ENCODE data around the gene CSMD2. TPM values are rescaled to one million over a fixed set of nuclear protein-coding genes. Genes with fewer than 3 reads are reported as not detected.

The CSMD2 gene
- total and polyA plus RNA-seq, 7 experiments from 2014 or later = 0.02 TPM; not detected in 6

- H3K27me3 Mint-ChIP-seq = peaks cover 0 to 45% (median 21%) of the 10 kb centered on the region in 5 donors
These were observed 91.9 kb downstream of the CSMD2 start for GRCh38 chr1:34073028-34073695.

GRCh38 chr1:34070201-34070836 is 94.7 kb downstream of the CSMD2 start:
- Mint-ChIP-seq H3K4me1 (no peaks in the 10 kb centered on the region), H3K4me3 (no peak overlapping the region), H3K36me3 (no peaks in the 10 kb centered on the region), H3K27me3 (peaks cover 0 to 48% (median 21%) of the 10 kb centered on the region in 5 donors), H3K27ac (no peak overlapping the region), H3K9me3 (peaks cover 0 to 5% (median 0%) of the 10 kb centered on the region in 11 donors)
- Histone ChIP-seq H3K4me1 (ENCODE audit: control insufficient read depth in 2 of 2, insufficient read depth in 2 of 2, low read length in 2 of 2) (no peaks in the 10 kb centered on the region), H3K4me3 (ENCODE audit: low read length) (no peak overlapping the region), H3K27me3 (ENCODE audit: control insufficient read depth in 2 of 2, insufficient read depth in 2 of 2, low read length in 2 of 2) (no peaks in the 10 kb centered on the region), H3K9me3 (ENCODE audit: control insufficient read depth in 2 of 3, low read length in 3 of 3) (no peaks in the 10 kb centered on the region), H3K27ac (ENCODE audit: low read depth, low read length) (no peak overlapping the region), H3K36me3 (ENCODE audit: control insufficient read depth in 2 of 3, insufficient read depth in 3 of 3, low read length in 3 of 3) (no peaks in the 10 kb centered on the region)
- ChIA-PET CTCF (no interaction called here), POLR2A (no interaction called here)
- no peak for ATAC-seq
- intact Hi-C loops (cut with micrococcal nuclease) = no loop called here
- DNase-seq = no peak

More at GRCh38 chr1:34073028-34073695, 91.9 kb downstream of the CSMD2 start:
- Histone ChIP-seq H3K4me3 (ENCODE audit: low read length) (no peak overlapping the region), H3K9me3 (ENCODE audit: control insufficient read depth in 2 of 3, low read length in 3 of 3) (no peaks in the 10 kb centered on the region), H3K27me3 (ENCODE audit: control insufficient read depth in 2 of 2, insufficient read depth in 2 of 2, low read length in 2 of 2) (no peaks in the 10 kb centered on the region), H3K27ac (ENCODE audit: low read depth, low read length) (no peak overlapping the region), H3K4me1 (ENCODE audit: control insufficient read depth in 2 of 2, insufficient read depth in 2 of 2, low read length in 2 of 2) (no peaks in the 10 kb centered on the region), H3K36me3 (ENCODE audit: control insufficient read depth in 2 of 3, insufficient read depth in 3 of 3, low read length in 3 of 3) (no peaks in the 10 kb centered on the region)
- Mint-ChIP-seq H3K36me3 (no peaks in the 10 kb centered on the region), H3K4me3 (no peak overlapping the region), H3K9me3 (peaks cover 0 to 8% (median 3%) of the 10 kb centered on the region in 11 donors), H3K4me1 (no peaks in the 10 kb centered on the region), H3K27ac (no peak overlapping the region)
- DNase-seq (no peak), ATAC-seq (no peak)
- ChIA-PET CTCF (no interaction called here), POLR2A (no interaction called here)
- intact Hi-C loops (cut with micrococcal nuclease) = no loop called here

GRCh38 chr1:34066981-34067603 is 97.9 kb downstream of the CSMD2 start:
- intact Hi-C loops (cut with micrococcal nuclease) = no loop called here
- H3K9me3 Mint-ChIP-seq = peaks cover 0 to 5% (median 3%) of the 10 kb centered on the region in 11 donors
- POLR2A ChIA-PET = interaction anchor here (0.6 kb wide), 1 partner anchor 23 kb away, joined by 3 read pairs; no protein-coding TSS in a partner anchor

GRCh38 chr1:34066166-34066565 is 98.9 kb downstream of the CSMD2 start:
- Mint-ChIP-seq H3K4me3 (no peak overlapping the region), H3K4me1 (no peaks in the 10 kb centered on the region), H3K27ac (no peak overlapping the region), H3K27me3 (peaks cover 0 to 32% (median 19%) of the 10 kb centered on the region in 5 donors), H3K9me3 (peaks cover 0 to 5% (median 3%) of the 10 kb centered on the region in 11 donors), H3K36me3 (no peaks in the 10 kb centered on the region)
- ChIA-PET POLR2A (no interaction called here), CTCF (no interaction called here)
- no peak overlapping the region for H3K27ac ChIP-seq (ENCODE audit: low read depth, low read length)
- no peaks in the 10 kb centered on the region for H3K27me3 ChIP-seq (ENCODE audit: control insufficient read depth in 2 of 2, insufficient read depth in 2 of 2, low read length in 2 of 2)
- no peak for DNase-seq
- no peaks in the 10 kb centered on the region for H3K9me3 ChIP-seq (ENCODE audit: control insufficient read depth in 2 of 3, low read length in 3 of 3)
- H3K36me3 ChIP-seq (ENCODE audit: control insufficient read depth in 2 of 3, insufficient read depth in 3 of 3, low read length in 3 of 3) = no peaks in the 10 kb centered on the region
- intact Hi-C loops (cut with micrococcal nuclease) = no loop called here
- no peaks in the 10 kb centered on the region for H3K4me1 ChIP-seq (ENCODE audit: control insufficient read depth in 2 of 2, insufficient read depth in 2 of 2, low read length in 2 of 2)
- no peak overlapping the region for H3K4me3 ChIP-seq (ENCODE audit: low read length)
- ATAC-seq = no peak

More at GRCh38 chr1:34066981-34067603, 97.9 kb downstream of the CSMD2 start:
- Mint-ChIP-seq H3K36me3 (no peaks in the 10 kb centered on the region), H3K27me3 (peaks cover 0 to 36% (median 19%) of the 10 kb centered on the region in 5 donors), H3K27ac (no peak overlapping the region), H3K4me3 (no peak overlapping the region), H3K4me1 (no peaks in the 10 kb centered on the region)
- CTCF ChIA-PET = no interaction called here
- H3K27me3 ChIP-seq (ENCODE audit: control insufficient read depth in 2 of 2, insufficient read depth in 2 of 2, low read length in 2 of 2) = no peaks in the 10 kb centered on the region
- ATAC-seq (no peak), DNase-seq (no peak)
- no peaks in the 10 kb centered on the region for H3K4me1 ChIP-seq (ENCODE audit: control insufficient read depth in 2 of 2, insufficient read depth in 2 of 2, low read length in 2 of 2)
- H3K4me3 ChIP-seq (ENCODE audit: low read length) = no peak overlapping the region
- H3K36me3 ChIP-seq (ENCODE audit: control insufficient read depth in 2 of 3, insufficient read depth in 3 of 3, low read length in 3 of 3) = no peaks in the 10 kb centered on the region
- no peak overlapping the region for H3K27ac ChIP-seq (ENCODE audit: low read depth, low read length)
- no peaks in the 10 kb centered on the region for H3K9me3 ChIP-seq (ENCODE audit: control insufficient read depth in 2 of 3, low read length in 3 of 3)

- Mint-ChIP-seq H3K36me3 (no peaks in the 10 kb centered on the region), H3K9me3 (peaks cover 0 to 5% (median 3%) of the 10 kb centered on the region in 11 donors), H3K27me3 (peaks cover 0 to 33% (median 19%) of the 10 kb centered on the region in 5 donors), H3K27ac (no peak overlapping the region), H3K4me3 (no peak overlapping the region), H3K4me1 (no peaks in the 10 kb centered on the region)
- H3K4me1 ChIP-seq (ENCODE audit: control insufficient read depth in 2 of 2, insufficient read depth in 2 of 2, low read length in 2 of 2) = no peaks in the 10 kb centered on the region
- ChIA-PET CTCF (no interaction called here), POLR2A (no interaction called here)
- H3K27me3 ChIP-seq (ENCODE audit: control insufficient read depth in 2 of 2, insufficient read depth in 2 of 2, low read length in 2 of 2) = no peaks in the 10 kb centered on the region
- no peak for ATAC-seq
- no peak overlapping the region for H3K27ac ChIP-seq (ENCODE audit: low read depth, low read length)
- DNase-seq = no peak
- no peaks in the 10 kb centered on the region for H3K9me3 ChIP-seq (ENCODE audit: control insufficient read depth in 2 of 3, low read length in 3 of 3)
- intact Hi-C loops (cut with micrococcal nuclease) = no loop called here
- H3K4me3 ChIP-seq (ENCODE audit: low read length) = no peak overlapping the region
- H3K36me3 ChIP-seq (ENCODE audit: control insufficient read depth in 2 of 3, insufficient read depth in 3 of 3, low read length in 3 of 3) = no peaks in the 10 kb centered on the region
These were observed 99.5 kb downstream of the CSMD2 start for GRCh38 chr1:34065498-34065897.

GRCh38 chr1:34060901-34061415 is 104.1 kb downstream of the CSMD2 start:
- Mint-ChIP-seq H3K27ac (no peak overlapping the region), H3K27me3 (peaks cover 0 to 48% (median 32%) of the 10 kb centered on the region in 5 donors), H3K4me1 (peaks cover 0 to 5% (median 0%) of the 10 kb centered on the region in 7 donors), H3K9me3 (peaks cover 0 to 6% (median 0%) of the 10 kb centered on the region in 11 donors), H3K36me3 (no peaks in the 10 kb centered on the region), H3K4me3 (no peak overlapping the region)
- Histone ChIP-seq H3K27me3 (ENCODE audit: control insufficient read depth in 2 of 2, insufficient read depth in 2 of 2, low read length in 2 of 2) (no peaks in the 10 kb centered on the region), H3K9me3 (ENCODE audit: control insufficient read depth in 2 of 3, low read length in 3 of 3) (no peaks in the 10 kb centered on the region), H3K4me1 (ENCODE audit: control insufficient read depth in 2 of 2, insufficient read depth in 2 of 2, low read length in 2 of 2) (no peaks in the 10 kb centered on the region), H3K36me3 (ENCODE audit: control insufficient read depth in 2 of 3, insufficient read depth in 3 of 3, low read length in 3 of 3) (no peaks in the 10 kb centered on the region), H3K4me3 (ENCODE audit: low read length) (no peak overlapping the region), H3K27ac (ENCODE audit: low read depth, low read length) (no peak overlapping the region)
- CTCF ChIA-PET = no interaction called here
- ATAC-seq = no peak
- intact Hi-C loops (cut with micrococcal nuclease) = no loop called here
- POLR2A ChIA-PET = no interaction called here
- DNase-seq = no peak
